GM19438 (cell line): ENCODE results near the gene POLR2A.
"Not testable (repeated sequence)": the region's sequence is repeated elsewhere in the genome, so short reads cannot be mapped to it uniquely, and the experiment has no call there.

Experiments used
- ATAC-seq: cut with Tn5 transposase; IDR thresholded peaks from one replicate; pipeline ENCODE4 v1.9.1; 2021; ENCODE audit warnings: low read depth; ENCODE audit not compliant: unreplicated experiment

The POLR2A gene

GRCh38 chr17:7459961-7460545 is 24.1 kb upstream of the POLR2A start:
- ATAC-seq: no peak

DNA sequence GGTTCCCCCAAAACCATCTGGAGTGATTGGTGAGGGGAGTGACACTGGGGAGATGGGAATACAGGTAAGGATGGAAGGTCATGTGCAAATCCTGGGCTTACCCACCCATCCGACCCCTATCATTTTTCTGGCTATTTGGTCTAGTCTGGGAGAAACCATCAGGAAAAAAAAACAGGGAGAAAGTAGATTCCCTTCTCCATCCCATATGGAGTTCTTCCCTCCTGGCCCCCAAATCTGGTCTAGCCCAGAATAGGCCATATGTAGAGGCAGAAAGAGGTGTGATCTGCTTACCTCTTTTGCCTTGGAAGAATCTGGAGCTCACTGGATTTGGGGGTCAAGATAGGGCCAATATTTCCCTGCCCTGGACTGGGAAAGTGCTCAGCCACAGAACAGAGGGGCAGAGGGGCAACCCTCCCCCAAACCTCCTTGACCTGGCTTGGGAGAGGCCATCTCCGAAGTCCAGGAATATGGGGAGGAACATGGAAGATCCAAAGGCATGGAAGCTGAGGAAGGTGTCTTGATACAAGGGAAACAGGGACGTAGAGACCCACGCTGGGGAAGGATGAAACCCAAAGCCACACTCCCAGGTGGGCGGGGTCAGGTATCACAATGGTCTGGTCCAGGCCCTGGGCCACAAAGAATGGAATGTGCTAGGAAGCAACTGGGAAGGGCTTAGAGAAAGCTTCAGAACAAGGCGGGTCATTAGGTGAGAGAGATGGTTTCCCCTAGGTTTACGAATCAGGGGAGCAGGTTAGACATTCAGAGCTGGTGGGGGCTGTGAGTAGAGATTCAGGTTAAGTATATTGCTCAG is 23.1 kb upstream of the POLR2A start:
- no peak for ATAC-seq

- ATAC-seq: no peak
Measured at GRCh38 chr17:7462474-7463371, 21.4 kb upstream of the POLR2A start.

GRCh38 chr17:7463372-7463846 is 20.8 kb upstream of the POLR2A start:
- no peak for ATAC-seq

GRCh38 chr17:7464081-7464480 is 20.1 kb upstream of the POLR2A start:
- no peak for ATAC-seq

DNA sequence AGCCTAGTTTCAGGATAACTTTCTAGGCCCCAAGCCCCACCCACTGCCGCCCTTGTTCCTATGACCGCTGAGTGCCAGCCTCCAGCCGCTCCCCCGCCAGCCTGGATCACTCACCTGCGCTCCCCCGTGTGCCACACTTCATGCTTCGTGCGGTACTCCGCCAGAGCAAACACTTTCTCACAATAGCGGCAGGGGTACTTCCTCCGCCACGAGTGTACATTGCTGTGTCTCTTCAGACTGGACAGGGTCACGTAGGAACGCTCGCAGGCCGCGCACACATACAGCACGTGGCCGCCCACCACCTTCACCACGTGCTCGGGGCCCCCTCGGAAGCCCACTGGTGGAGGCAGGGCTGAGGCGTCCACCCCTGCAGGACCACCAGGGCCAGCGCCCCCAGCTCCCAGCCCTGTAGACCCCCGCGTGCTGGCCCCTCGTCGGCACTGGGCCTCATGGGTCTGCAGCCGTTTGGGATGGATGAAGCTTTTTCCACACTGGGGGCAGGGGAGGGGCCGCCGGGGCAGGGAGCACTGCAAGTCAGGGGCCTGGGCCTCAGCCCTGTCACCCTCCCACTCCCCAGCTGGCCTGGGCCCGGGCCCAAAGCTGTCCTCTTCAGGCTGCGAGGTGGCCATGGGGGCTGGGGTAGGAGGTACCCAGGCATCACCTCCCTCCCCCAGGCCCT is 18.4 kb upstream of the POLR2A start:
- no peak for ATAC-seq

DNA sequence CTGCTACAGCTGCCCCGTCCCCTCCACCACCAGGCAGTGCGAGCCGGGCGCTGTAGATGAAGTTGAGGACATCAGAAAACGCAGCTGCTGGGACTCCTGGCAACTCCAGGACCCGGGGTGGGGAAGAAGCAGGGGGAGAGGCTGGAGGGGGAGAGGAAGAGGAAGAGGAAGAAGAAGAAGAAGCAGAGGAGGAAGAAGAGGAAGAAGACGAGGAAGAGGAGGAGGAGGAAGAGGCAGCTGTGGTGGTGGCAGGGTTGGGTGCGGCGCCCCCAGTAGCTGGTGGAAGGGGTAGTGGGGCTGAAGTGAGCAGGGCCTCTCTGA is 17.9 kb upstream of the POLR2A start:
- ATAC-seq: no peak

- no peak for ATAC-seq
Measured at GRCh38 chr17:7466639-7467341, 17.4 kb upstream of the POLR2A start.

- ATAC-seq: no peak
Measured at GRCh38 chr17:7467498-7467897, 16.7 kb upstream of the POLR2A start.

DNA sequence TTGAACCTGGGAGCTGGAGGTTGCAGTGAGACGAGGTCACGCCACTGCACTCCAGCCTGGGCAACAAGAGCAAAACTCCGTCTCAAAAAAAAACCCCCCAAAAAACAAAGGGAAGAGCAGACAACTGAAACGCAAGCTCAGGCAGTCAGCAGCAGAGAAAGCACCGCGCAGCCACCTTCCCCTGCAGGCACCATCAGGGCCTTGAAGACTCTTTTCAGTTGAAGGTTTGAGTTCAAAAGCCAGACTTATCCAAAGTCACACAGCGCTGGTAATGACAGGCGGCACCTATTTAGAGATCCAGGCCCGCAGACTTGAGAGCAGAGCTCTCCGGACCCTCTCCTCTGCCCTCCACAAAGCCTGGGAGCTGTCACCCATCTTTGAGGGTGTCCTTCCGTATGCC is 15.9 kb upstream of the POLR2A start:
- ATAC-seq: no peak

GRCh38 chr17:7468804-7469389 is 15.3 kb upstream of the POLR2A start:
- ATAC-seq: no peak

- ATAC-seq: not testable (repeated sequence)
Measured at GRCh38 chr17:7469843-7470242, 14.3 kb upstream of the POLR2A start.

- not testable (repeated sequence) for ATAC-seq
Measured at GRCh38 chr17:7470457-7470973, 13.7 kb upstream of the POLR2A start.

DNA sequence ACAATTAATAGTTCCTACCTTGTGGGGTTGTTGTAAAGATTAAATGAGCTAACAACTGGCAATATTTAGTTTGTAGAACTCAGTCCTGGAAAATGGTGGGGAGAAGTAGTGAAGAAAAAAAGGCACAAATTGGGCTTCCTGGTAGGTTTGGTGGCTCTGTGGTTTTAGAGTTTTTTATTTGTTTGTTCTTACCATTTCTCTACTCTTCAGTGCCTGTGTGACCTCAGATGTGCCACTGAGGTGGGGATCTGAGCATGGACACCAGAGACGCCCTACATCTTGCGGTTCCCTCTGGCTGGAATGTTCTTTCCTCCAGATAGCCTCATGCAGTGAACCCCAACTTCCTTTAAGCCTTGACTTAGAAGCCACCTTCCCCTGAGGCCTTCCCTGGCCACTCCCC is 12.4 kb upstream of the POLR2A start:
- ATAC-seq: no peak

DNA sequence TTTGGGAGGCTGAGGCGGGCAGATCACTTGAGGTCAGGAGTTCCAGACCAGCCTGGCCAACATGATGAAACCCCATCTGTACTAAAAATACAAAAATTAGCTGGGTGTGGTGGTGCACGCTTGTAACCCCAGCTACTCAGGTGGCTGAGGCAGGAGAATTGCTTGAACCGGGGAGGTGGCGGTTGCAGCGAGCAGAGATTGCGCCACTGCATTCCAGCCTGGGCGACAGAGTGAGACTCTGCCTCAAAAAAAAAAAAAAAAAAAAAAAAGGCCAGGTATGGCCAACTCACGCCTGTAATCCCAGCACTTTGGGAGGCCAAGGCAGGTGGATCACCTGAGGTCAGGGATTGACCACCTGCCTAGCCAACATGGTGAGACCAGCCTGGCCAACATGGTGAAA is 9.4 kb upstream of the POLR2A start:
- not testable (repeated sequence) for ATAC-seq

- no peak for ATAC-seq
Measured at GRCh38 chr17:7475764-7476422, 8.3 kb upstream of the POLR2A start.

GRCh38 chr17:7476494-7476893 is 7.7 kb upstream of the POLR2A start:
- no peak for ATAC-seq

DNA sequence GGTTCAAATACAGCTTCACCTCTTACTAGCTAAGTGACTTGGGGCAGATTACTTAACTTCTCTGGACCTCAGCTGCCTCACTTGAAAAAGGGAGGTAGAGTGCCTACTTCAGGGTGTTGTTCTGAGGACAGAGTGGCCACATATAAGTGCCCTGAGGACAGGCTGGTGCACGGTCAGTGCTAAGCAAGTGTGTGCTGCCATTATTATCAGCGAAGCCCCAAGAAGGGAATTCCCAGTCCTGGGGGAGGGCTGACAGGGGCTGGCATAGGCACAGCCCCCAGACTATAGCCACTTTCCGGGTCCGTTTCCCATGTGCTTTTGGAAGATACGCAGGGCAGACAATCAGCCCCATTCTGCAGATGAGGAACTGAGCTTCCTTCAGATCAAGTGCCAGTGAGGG is 7.2 kb upstream of the POLR2A start:
- no peak for ATAC-seq
